Ovary (tissue), 9 donors: ENCODE measurements around the gene RNF5. TPM values are rescaled to one million over a fixed set of nuclear protein-coding genes. Genes with fewer than 3 reads are reported as not detected.
A peak's percentile ranks its signal among the peaks of the same experiment; 100 is the strongest.

Source experiments
- DNase-seq, 5 donors: peaks; one replicate each; pipeline ENCODE4 v3.0.0-alpha.2; 2019 to 2020
- H3K27ac ChIP-seq, 2 donors: fragments of 200-600 bp; one replicate each; pipeline versions ENCODE4 v1.5.1 to v1.8.0; 2019 to 2022
- H3K27me3 ChIP-seq: fragments of 200-600 bp; one replicate; pipeline ENCODE4 v1.8.0; 2022
- H3K36me3 ChIP-seq: fragments of 200-600 bp; sonication (generic); one replicate; pipeline ENCODE4 v1.5.1; 2019
- H3K4me1 ChIP-seq: one replicate; pipeline ENCODE4 v1.8.1; 2013; ENCODE audit warnings: mild to moderate bottlenecking, moderate library complexity; ENCODE audit not compliant: insufficient read depth
- H3K4me3 ChIP-seq: fragments of 200-600 bp; sonication (generic); one replicate; pipeline ENCODE4 v1.5.1; 2017
- H3K9me3 ChIP-seq, 2 donors: fragments of 200-600 bp in 1 of 2; sonication (generic) in 1 of 2; one replicate each; pipeline versions ENCODE4 v1.5.1 to v1.8.1; 2013 to 2019; ENCODE audit warnings: mild to moderate bottlenecking in 1 of 2, moderate library complexity in 1 of 2
- EP300 ChIP-seq: sonication (generic); formaldehyde crosslinking; IDR thresholded peaks from one replicate; pipeline ENCODE4 v1.6.1; 2017; ENCODE audit warnings: antibody characterized with exemption
- POLR2A ChIP-seq: fragments of 450-650 bp; IDR thresholded peaks from one replicate; pipeline ENCODE4 v1.6.1; 2017; ENCODE audit warnings: antibody characterized with exemption, mild to moderate bottlenecking, moderate library complexity
- WGBS, 3 donors: extraction: QIAGEN DNeasy Blood & Tissue Kit in 1 of 3; methylation state at CpG; one replicate each; pipeline versions ENCODE4 v1.1.5 to v1.1.7; 2013 to 2017; 5-methylcytosine and 5-hydroxymethylcytosine counted together
- intact Hi-C, 4 donors: fragments of 100-400 bp; cut with DNase I; formaldehyde crosslinking; loops; one replicate each; pipeline versions ENCODE4 v1.11.0 to v1.15.1; 2022 to 2023
- polyA plus RNA-seq, 2 donors: library from polyadenylated mRNA; stranded (reverse); fragments of 200-250 nt in 1 of 2; fragments of 350-450 nt in 1 of 2; fragmentation: Illumina TruSeq in 1 of 2; extraction: RNeasy Lipid Tissue Mini Kit (QIAGEN cat#74804) in 1 of 2; gene quantifications; one replicate each; pipeline ENCODE4 v1.2.3, GENCODE V29; 2013 to 2014
- total RNA-seq, 7 donors: library from RNA; depleted of rRNA in 2 of 7; stranded (reverse); fragments of >200 nt in 2 of 7; fragmentation: NEBNext Ultra II Directional in 3 of 7; extraction: Animal tissue kit (Norgen Biotek cat#: 25700) in 3 of 7; gene quantifications; one replicate each; pipeline versions ENCODE4 v1.1.0 to v1.2.4, GENCODE V29; 2016 to 2023
- TF ChIP-seq, protein P1 (sequence below), 3 donors: fragments of 450-650 bp in 2 of 3; fragments of 200-600 bp in 1 of 3; IDR thresholded peaks; one replicate each; pipeline versions ENCODE4 v1.5.1 to v1.8.0; 2016 to 2022; ENCODE audit warnings: antibody characterized with exemption in 3 of 3, mild to moderate bottlenecking in 1 of 3
- donor health status: DM: no; HTN: no; CAD: no; lungs with moderate emphysema.
- donor health status: DM: no; HTN: no; CAD: no.
- donor health status: Bipolar disorder and iron deficiency.
- donor health status: DM: yes; HTN: yes; CAD: no.
- donor health status: DM: no; HTN: no; CAD: no.
- donor health status: DM: yes; HTN: yes; CAD: no.

The RNF5 gene
- total and polyA plus RNA-seq, 9 donors, result 49.2 to 103 (median 78.5) TPM

- Histone ChIP-seq H3K9me3 (no peaks in the 10 kb centered on the region), H3K4me1 (peaks cover 3% of the 10 kb centered on the region), H3K27me3 (no peaks in the 10 kb centered on the region), H3K4me3 (no peak overlapping the region), H3K36me3 (no peaks in the 10 kb centered on the region), H3K27ac (no peak overlapping the region)
- 64 to 74% (median 70%) methylated on average over 3 of the region's 3 CpGs for WGBS, 3 donors
- no peak for DNase-seq
- intact Hi-C loops, result loop anchor here in 1 of 4 donors (10.0 kb wide), 1 partner anchor 776 kb away; no protein-coding TSS in a partner anchor
- TF ChIP-seq EP300 (no peak), POLR2A (no peak)
- TF ChIP-seq, protein P1, sequence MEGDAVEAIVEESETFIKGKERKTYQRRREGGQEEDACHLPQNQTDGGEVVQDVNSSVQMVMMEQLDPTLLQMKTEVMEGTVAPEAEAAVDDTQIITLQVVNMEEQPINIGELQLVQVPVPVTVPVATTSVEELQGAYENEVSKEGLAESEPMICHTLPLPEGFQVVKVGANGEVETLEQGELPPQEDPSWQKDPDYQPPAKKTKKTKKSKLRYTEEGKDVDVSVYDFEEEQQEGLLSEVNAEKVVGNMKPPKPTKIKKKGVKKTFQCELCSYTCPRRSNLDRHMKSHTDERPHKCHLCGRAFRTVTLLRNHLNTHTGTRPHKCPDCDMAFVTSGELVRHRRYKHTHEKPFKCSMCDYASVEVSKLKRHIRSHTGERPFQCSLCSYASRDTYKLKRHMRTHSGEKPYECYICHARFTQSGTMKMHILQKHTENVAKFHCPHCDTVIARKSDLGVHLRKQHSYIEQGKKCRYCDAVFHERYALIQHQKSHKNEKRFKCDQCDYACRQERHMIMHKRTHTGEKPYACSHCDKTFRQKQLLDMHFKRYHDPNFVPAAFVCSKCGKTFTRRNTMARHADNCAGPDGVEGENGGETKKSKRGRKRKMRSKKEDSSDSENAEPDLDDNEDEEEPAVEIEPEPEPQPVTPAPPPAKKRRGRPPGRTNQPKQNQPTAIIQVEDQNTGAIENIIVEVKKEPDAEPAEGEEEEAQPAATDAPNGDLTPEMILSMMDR (IDR thresholded peaks at IDR 0.05), result no peak
Measured at GRCh38 chr6:32198345-32198696, 20.1 kb downstream of the RNF5 start.

DNA sequence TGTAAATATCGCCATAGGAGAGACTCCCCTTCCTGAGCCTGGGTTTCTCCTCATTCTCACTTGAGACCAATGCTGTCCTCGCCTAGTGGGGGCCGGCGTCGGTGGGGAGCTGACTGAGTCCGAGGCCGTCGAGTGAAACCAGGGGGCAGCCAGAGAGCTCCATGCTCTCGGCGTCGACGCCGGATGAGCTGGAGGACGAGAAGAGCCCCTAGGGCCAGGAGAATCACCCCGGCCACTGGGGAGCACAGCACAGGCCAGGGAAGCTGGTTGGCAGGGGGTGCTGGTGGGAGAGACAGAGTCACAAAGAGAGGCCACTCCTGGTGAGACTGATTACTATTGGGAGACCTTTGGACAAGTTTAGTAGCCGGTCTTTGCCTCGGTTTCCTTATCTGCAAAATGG is 20.7 kb downstream of the RNF5 start:
- peak in 1 of 5 donors; percentile 35 for DNase-seq
- no peaks in the 10 kb centered on the region for H3K9me3 ChIP-seq
- H3K27ac ChIP-seq, result no peak overlapping the region
- no peak for TF ChIP-seq POLR2A
- TF ChIP-seq EP300, result no peak
- TF ChIP-seq, protein P1 (IDR thresholded peaks at IDR 0.05), result no peak
- intact Hi-C loops, result loop anchor here in 1 of 4 donors (10.0 kb wide), 1 partner anchor 776 kb away; no protein-coding TSS in a partner anchor
- no peaks in the 10 kb centered on the region for H3K36me3 ChIP-seq
- H3K4me3 ChIP-seq, result no peak overlapping the region
- H3K4me1 ChIP-seq, result peaks cover 3% of the 10 kb centered on the region
- H3K27me3 ChIP-seq, result no peaks in the 10 kb centered on the region
- 83 to 84% (median 83%) methylated on average over 17 of the region's 17 CpGs for WGBS, 3 donors

- H3K9me3 ChIP-seq, result no peaks in the 10 kb centered on the region
Measured at GRCh38 chr6:32200711-32201475, 22.7 kb downstream of the RNF5 start.

DNA sequence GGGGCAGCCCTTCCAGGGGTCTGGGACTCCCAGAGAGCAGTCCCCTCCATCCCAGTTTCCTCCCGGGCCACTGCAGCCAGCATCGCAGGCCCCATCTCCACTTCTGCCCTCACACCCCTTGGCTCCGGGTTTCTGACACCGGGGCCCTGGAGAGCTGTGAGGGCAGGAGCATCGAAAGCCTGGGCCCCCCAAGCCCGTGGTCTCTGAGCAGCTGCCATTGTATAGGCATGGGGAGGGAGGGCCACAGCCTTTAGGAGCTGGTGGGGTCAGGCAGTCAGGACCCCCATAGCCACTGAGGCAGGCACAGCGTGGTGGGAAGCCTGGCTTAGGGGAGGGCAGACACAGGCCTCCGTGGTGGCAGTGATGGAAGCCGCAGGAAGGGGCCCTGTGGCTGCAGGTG is 24.0 kb downstream of the RNF5 start:
- Histone ChIP-seq H3K36me3 (no peaks in the 10 kb centered on the region), H3K27me3 (no peaks in the 10 kb centered on the region), H3K27ac (no peak overlapping the region), H3K4me3 (no peak overlapping the region), H3K9me3 (no peaks in the 10 kb centered on the region), H3K4me1 (peaks cover under 1% of the 10 kb centered on the region)
- intact Hi-C loops, result no loop called here
- TF ChIP-seq EP300 (no peak), POLR2A (no peak)
- TF ChIP-seq, protein P1 (IDR thresholded peaks at IDR 0.05), result no peak
- WGBS, 3 donors, result 81 to 85% (median 83%) methylated on average over 9 of the region's 9 CpGs
- DNase-seq, result peak in 1 of 5 donors; percentile 10

More at GRCh38 chr6:32200711-32201475, 22.7 kb downstream of the RNF5 start:
- Histone ChIP-seq H3K4me1 (peaks cover 3% of the 10 kb centered on the region), H3K36me3 (no peaks in the 10 kb centered on the region), H3K4me3 (no peak overlapping the region), H3K27ac (no peak overlapping the region), H3K27me3 (no peaks in the 10 kb centered on the region)
- intact Hi-C loops, result no loop called here
- peak in 1 of 5 donors; percentile 17 for DNase-seq
- WGBS, 3 donors, result 80 to 90% (median 88%) methylated on average over 13 of the region's 13 CpGs
- TF ChIP-seq, protein P1 (IDR thresholded peaks at IDR 0.05), result no peak
- TF ChIP-seq POLR2A (no peak), EP300 (no peak)
